Dermis microvascular lymphatic vessel endothelial cell (primary cell): ENCODE results near the gene EVI5L. TPM values are rescaled to one million over a fixed set of nuclear protein-coding genes. Genes with fewer than 3 reads are reported as not detected.
"Not testable (repeated sequence)": the region's sequence is repeated elsewhere in the genome, so short reads cannot be mapped to it uniquely, and the experiment has no call there.

ENCODE experiments used
- DNase-seq, 2 donors: peaks; one replicate each; pipeline versions ENCODE4 v3.0.0 to v3.0.0-alpha.2; 2010; ENCODE audit warnings: low read depth in 2 of 2
- total RNA-seq: library from RNA; depleted of rRNA; stranded (reverse); fragments of >200 nt; gene quantifications from 2 replicates; pipeline ENCODE4 v1.2.1, GENCODE V29; 2014

Gene EVI5L
- total RNA-seq, 1 donor from 2014 or later = 6.2 TPM

DNA sequence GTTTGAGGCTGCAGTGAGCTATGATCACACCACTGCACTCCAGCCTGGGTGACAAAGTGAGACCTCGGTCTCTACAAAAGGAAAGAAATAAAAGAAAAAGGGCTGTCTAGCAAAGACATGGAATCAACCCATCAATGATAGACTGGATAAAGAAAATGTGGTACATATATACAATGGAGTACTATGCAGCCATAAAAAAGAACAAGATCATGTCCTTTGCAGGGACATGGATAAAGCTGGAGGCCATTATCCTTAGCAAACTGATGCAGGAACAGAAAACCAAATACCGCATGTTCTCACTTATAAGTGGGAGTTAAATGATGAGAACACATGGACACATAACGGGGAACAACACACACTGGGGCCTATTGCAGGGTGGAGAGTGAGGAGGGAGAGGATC, 14.0 kb upstream of the EVI5L start:
- DNase-seq = not testable (repeated sequence)

DNA sequence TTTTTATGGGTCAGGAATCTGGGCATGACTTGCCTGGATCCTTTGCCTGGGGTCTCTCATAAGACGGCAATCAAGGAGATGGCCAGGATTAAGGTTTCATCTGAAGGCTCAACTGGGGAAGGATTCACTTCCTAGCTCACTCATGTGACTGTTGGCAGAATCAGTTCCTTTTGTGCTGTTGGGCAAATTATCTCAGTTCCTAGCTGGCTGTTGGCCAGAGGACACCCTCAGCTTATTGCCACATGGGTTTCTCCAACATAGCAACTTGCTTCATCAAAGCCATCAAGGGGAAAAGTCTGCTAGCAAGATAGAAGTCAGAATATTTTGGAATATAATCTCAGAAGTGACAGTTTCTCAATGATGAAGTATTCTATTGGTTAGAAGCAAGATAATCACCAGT, 12.2 kb upstream of the EVI5L start:
- DNase-seq = no peak

DNA sequence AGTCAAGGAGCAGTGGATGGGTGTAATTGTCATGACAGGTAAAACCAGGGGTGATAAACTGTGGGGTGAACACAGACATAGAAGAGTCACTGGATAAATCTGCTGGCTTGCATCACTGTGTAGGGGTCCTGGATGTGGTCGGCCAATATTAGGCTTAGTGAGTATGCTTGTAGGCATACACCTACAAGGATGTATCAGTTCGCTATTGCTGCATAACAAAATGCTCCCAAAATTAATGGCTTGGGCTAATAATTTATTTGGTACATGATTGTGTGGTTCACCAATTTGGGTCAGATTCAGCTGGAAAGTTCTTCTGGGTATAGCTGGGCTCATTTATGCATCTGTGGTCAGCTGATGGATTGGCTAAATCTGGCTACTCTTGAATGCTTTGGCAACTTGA, 11.2 kb upstream of the EVI5L start:
- no peak for DNase-seq

DNA sequence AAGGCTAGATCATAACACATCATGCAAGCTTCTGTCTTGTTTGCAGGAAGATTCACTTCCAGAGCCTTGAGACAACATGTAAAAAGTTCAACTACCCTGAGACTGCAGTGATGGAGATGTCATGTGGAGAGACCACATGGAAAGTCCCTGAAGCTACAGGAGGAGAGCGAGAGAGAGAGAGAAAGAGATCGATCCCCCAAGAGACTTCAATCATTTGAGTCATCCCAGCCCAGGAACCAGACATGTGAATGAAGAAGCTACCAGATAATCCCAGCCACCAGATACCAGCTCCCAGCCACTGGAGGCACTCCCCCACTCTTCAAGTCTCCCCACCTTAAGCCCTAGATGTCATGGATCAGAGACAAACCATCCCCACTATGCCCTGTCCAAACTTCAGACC, 10.7 kb upstream of the EVI5L start:
- DNase-seq = no peak

DNA sequence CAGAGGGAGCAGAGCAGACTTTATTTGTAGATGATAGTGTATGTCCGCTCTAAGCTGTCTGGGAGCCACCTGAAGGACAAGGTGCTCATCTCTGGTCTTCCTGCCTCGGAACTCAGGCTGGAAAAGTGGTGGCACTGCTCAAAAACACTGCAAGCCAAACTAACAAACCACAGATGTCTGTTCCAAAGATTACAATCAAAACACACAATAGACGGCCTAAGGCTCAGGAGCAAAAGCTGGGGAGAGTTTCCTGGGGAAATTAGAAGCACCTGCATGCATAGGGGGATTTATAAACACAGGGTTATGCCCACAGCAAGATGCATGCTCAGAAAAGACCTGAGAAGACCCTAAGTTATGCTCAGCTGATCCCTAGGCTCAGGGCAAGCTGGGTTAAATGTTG, 9.4 kb upstream of the EVI5L start:
- no peak for DNase-seq

DNA sequence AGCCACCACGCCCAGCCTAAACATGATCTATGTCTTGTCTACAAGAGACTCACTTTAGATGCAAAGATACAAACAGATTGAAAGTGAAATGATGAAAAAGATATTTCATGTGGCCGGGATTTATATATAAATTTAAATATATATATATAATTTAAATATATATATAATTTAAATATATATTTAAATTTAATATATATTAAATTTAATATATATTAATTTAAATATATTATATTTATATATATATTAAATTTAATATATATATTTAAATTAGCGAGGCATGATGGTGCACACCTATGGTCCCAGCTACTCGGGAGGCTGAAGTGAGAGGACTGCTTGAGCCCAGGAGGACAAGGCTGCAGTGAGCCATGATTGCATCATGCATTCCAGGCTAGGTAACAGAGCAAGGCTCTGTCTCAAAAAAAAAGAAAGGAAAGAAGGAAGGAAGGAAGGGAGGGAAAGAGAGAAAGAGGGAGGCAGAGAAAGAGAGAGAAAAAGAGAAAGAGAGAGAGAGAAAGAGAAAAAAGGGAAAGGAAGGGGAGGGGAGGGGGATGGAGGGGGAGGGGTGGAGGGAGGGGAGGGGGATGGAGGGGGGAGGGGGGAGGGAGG, 7.0 kb upstream of the EVI5L start:
- no peak for DNase-seq

DNA sequence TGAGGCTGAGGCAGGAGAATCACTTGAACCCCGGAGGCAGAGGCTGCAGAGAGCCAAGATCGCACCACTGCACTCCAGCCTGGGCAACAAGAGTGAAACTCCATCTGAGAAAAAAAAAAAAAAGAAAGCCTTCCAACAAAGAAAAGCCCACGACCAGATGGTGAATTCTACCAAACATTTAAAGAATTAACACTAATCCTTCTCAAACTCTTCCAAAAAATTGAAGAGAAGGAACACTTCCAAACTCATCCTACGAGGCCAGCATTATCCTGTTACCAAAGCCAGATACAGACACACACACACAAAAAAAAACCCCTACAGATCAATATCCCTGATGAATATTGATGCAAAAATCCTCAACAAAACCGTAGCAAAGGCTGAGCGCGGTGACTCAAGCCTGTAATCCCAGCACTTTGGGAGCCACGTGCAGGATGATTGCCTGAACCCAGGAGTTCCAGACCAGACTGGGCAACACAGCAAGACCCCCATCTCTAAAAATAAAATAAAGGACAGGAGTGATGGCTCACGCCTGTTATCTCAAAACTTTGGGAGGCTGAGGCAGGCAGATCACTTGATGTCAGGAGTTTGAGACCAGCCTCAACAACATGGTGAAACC, 6.2 kb upstream of the EVI5L start:
- DNase-seq = no peak

DNA sequence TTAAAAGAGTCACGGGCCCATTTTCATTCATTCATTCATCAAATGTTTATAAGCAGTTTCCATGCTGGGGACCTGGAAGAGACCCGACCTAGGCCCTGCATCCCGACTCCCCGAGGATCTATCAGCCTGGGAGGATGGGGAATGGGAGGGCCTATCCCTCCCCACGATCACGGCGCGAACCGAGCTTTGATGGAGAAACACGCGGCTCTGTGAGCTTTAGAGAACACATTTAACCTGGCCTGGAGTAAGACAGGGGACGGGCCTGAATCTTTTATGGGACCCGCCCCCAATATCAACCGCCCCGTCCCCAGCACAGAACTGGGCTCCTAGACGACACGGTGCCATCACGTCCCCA, 875 bp upstream of the EVI5L start:
- no peak for DNase-seq

GRCh38 chr19:7830272-7830771, 304 bp downstream of the EVI5L start:
- DNase-seq = no peak

DNA sequence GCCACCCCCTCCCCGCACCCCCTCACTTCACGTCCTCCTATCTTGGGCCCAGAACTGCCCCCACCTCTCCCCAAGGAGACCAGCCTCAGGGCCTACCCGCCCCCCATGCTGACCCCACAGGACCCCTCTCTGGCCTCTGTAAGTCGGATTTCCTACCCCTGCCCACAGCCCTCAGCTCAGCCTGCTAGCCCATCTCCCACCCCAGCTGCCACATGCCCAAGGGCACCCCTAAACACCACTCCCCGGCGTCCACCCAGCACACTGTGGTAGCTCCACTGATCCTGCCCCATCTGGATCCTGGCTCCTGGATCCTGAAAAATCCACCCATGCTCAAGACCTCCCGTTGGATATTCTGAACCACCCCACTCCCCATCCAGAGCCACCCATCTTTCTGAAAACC, 805 bp downstream of the EVI5L start:
- no peak for DNase-seq

- peak in 1 of 2 donors; percentile 36 for DNase-seq
These were observed 1.4 kb downstream of the EVI5L start for GRCh38 chr19:7831452-7831851.

GRCh38 chr19:7832009-7832408, 2.0 kb downstream of the EVI5L start:
- DNase-seq = no peak

- DNase-seq = peak in 1 of 2 donors; percentile 30
These were observed 2.8 kb downstream of the EVI5L start for GRCh38 chr19:7832781-7833180.

DNA sequence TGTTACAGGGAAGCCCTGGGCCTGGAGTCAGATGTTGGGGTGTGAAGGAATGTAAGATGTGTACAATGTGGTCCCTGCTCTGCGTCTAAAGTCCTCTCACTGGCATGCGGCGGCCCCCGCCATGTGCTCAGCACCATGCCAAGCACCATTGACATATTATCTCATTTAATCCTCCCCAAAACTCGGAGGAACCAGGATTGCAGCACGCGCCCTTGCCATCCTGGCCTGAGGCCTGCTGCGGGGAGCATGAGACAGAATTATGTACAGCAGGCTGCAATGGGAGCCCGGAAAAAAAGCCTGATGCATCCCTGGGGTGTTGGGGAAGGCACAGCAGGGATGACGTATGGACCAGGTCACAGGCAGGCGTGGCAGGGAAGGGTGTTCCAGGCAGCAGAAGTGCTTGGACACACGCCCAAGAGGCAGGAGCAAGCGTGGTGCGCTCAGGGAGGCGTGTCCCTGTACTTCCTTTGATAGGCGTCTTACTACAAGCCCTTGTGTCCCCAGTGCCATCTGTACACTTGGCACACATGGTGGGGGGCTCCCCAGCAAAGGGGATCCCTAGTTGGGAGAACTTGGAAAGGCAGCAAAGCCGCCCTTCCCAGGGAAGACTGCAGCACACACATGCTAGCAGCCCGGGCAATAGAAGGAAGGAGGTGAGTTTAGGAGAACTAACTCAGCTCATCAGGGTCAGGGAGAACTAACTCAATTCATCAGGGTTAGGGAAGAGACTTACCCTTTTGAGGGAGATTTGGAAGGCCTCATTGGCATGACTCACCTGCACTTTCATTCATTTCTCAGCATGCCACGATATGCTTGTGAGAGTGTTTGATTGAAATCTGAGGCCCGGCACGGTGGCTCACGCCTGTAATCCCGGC, 3.4 kb downstream of the EVI5L start:
- DNase-seq = no peak

GRCh38 chr19:7839476-7839875, 9.5 kb downstream of the EVI5L start:
- DNase-seq = no peak

DNA sequence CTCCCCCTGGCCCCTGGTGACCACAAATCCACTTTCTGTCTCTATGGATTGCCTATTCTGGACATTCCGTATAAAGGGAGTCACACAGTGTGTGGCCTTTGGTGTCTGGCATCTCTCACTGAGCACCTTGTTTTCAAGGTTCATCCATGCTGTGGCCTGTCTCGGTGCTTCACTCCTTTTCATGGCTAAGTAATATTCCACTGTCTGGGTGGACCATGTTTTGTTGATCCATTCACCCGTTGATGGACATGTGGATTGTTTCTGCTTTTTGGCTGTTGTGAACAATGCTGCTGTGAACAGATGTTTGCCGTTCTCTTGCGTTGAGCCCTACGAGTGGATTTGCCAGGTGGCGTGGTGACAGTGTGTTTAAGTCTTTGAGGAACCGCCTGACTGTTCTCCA, 10.6 kb downstream of the EVI5L start:
- DNase-seq = no peak

DNA sequence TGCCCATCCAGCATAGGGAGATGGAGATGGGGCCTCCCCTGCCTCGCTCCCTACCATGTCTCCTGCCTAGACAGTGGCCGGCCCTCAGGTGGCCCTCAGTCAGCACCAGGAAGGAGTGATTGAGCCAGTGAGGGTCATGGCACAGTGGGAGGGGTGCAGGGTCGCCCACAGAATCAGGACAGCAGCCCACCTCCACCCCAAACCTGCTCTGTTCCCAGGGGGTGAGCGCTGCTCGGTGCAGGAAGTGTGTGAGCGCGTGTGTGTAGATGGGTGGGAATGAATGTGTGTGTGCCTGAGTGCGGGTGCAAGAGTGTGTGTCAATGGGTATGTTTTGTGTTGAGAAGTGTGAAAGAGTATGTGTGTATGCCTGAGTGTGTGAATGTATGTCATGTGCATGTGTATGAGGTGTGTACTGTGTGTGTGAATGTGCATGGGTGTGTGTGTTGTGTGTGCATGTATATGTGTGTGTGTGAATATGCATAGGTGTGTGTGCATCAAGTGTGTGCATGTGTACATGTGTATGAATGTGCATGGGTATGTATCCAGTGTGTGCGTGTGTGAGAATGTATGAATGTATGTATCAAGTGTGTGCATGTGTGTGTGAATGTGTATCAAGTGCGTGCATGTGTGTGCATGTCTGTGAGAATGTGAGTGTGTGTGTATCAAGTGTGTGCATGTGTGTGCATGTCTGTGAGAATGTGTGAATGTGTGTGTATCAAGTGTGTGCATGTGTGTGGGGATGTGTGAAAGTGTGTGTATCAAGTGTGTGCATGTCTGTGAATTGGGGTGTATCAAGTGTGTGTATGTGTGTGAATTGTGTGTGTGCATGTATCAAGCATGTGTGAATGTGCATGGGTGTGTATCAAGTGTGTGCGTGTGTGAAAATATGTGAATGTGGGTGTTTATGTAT, 12.0 kb downstream of the EVI5L start:
- no peak for DNase-seq

DNA sequence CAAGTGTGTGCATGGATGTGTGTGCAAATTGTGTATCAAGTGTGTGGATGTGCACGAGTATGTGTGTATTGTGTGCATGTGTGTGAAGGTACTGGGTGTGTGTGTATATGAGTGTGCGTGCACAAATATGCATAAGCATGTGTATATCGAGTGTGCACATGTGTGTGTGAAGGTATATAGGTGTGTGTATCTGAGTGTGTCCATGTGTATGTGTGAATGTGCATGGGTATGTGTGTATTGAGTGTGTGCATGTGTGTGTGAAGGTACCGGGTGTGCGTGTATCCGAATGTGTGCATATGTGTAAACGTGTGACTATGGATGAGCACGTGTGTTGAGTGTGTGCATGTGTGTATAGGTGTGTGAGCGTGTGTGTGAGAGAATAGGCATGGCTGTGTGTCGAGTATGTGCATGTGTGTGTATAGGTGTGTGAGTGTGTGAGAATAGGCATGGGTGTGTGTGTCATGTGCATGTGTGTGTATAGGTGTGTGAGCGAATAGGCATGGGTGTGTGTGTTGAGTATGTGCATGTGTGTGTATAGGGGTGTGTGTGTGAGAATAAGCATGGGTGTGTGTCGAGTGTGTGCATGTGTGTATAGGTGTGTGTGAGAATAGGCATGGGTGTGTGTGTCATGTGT, 12.8 kb downstream of the EVI5L start:
- no peak for DNase-seq

GRCh38 chr19:7843521-7843920, 13.5 kb downstream of the EVI5L start:
- DNase-seq = no peak

DNA sequence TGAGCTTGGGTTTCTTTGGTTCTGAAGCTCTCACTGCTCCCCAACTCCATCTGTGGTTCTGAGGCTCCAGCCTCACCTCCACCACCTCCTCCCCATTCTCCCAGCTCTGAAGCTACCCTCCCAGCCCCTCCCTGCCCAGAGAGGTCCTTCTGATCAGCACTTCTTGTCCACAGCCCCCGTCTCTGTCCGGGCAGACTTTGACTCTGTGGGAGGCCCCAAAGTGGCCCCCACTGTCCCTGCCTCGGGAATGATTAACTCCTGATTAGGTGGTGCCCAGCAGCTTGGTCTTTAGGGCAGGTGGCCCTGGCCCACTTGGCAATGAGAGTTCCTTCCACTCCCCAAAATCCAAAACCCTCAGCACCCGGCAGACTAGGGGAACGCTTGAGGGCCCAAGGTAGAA, 14.4 kb downstream of the EVI5L start:
- DNase-seq = no peak

DNA sequence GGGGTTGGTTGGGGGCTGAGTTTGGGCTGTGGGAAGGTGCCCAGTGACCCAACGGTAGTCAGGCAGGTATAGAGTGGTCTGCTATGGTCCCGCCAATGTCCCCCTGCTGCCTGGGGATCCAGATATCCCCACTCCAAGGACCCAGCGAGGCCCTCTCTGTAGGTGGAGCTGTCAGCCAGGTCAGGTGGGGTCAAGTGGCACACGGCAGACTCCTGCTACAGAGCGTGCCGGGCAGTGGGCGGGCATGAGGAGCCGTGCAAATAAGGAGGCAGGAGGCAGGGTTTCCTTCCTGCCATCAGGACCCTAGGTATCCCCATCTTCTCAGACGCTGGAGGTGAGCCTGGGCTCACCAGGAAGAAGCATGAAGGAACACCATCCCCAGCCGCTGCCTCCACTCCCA, 14.9 kb downstream of the EVI5L start:
- DNase-seq = no peak
